ENCODE results near the gene OR2M4. TPM values are rescaled to one million over a fixed set of nuclear protein-coding genes. Genes with fewer than 3 reads are reported as not detected.
"Not testable (repeated sequence)": the region's sequence is repeated elsewhere in the genome, so short reads cannot be mapped to it uniquely, and the experiment has no call there.

OR2M4 gene
- total RNA-seq, 2 experiments from 2014 or later, result not detected

GRCh38 chr1:248239478-248239877 lies 8.3 kb downstream of the OR2M4 start:
- CTCF ChIA-PET, result no interaction called here
- ATAC-seq (ENCODE audit: poor library complexity) (no peak), DNase-seq (no peak)
- no peak overlapping the region for H3K27ac ChIP-seq (ENCODE audit: low read depth in 1 of 2, low read length in 2 of 2)
- TF ChIP-seq CTCF (IDR thresholded peaks at IDR 0.05), result no peak
- no peak overlapping the region for H3K27ac Mint-ChIP-seq
- POLR2A ChIA-PET, result no interaction called here
- H3K4me1 ChIP-seq (ENCODE audit: insufficient read depth, low read length), result peaks cover 3% of the 10 kb centered on the region
- no peaks in the 10 kb centered on the region for H3K9me3 Mint-ChIP-seq
- H3K9me3 ChIP-seq (ENCODE audit: control insufficient read depth in 1 of 2, insufficient read depth in 1 of 2, low read length in 2 of 2), result no peaks in the 10 kb centered on the region
- H3K4me3 Mint-ChIP-seq, result no peak overlapping the region
- H3K36me3 ChIP-seq (ENCODE audit: insufficient read depth, low read length), result no peaks in the 10 kb centered on the region
- H3K27me3 Mint-ChIP-seq, result peaks cover 26% of the 10 kb centered on the region
- peaks cover 4% of the 10 kb centered on the region for H3K4me1 Mint-ChIP-seq (ENCODE audit: low read depth)
- no peak overlapping the region for H3K4me3 ChIP-seq (ENCODE audit: low read length)
- H3K27me3 ChIP-seq (ENCODE audit: control insufficient read depth in 1 of 2, insufficient read depth in 2 of 2, low read length in 2 of 2), result no peaks in the 10 kb centered on the region
- H3K36me3 Mint-ChIP-seq (ENCODE audit: low read depth), result no peaks in the 10 kb centered on the region
- intact Hi-C loops (cut with DNase I, micrococcal nuclease), result no loop called here

GRCh38 chr1:248243204-248243603 lies 12.0 kb downstream of the OR2M4 start:
- H3K9me3 ChIP-seq (ENCODE audit: control insufficient read depth in 1 of 2, insufficient read depth in 1 of 2, low read length in 2 of 2), result no peaks in the 10 kb centered on the region
- peak; percentile 57 for ATAC-seq (ENCODE audit: poor library complexity)
- H3K36me3 Mint-ChIP-seq (ENCODE audit: low read depth), result no peaks in the 10 kb centered on the region
- peaks cover 19% of the 10 kb centered on the region for H3K27me3 Mint-ChIP-seq
- no peaks in the 10 kb centered on the region for H3K36me3 ChIP-seq (ENCODE audit: insufficient read depth, low read length)
- peaks cover 0 to 5% of the 10 kb centered on the region in 2 experiments for H3K27me3 ChIP-seq (ENCODE audit: control insufficient read depth in 1 of 2, insufficient read depth in 2 of 2, low read length in 2 of 2)
- POLR2A ChIA-PET, result no interaction called here
- H3K27ac Mint-ChIP-seq, result no peak overlapping the region
- H3K4me1 Mint-ChIP-seq (ENCODE audit: low read depth), result peaks cover 4% of the 10 kb centered on the region
- no peaks in the 10 kb centered on the region for H3K9me3 Mint-ChIP-seq
- DNase-seq, result peak in 6 of 14 experiments; percentile 3 to 59 (median 22)
- CTCF ChIA-PET, result interaction anchor here (1.3 kb wide), 1 partner anchor 10 kb away, joined by 3 read pairs; no protein-coding TSS in a partner anchor
- H3K4me3 Mint-ChIP-seq, result no peak overlapping the region
- intact Hi-C loops (cut with DNase I, micrococcal nuclease), result loop anchor here (1.0 to 10.0 kb wide), 4 partner anchors 442 to 564 kb away; no protein-coding TSS in a partner anchor
- no peak overlapping the region for H3K27ac ChIP-seq (ENCODE audit: low read depth in 1 of 2, low read length in 2 of 2)
- peaks cover 3% of the 10 kb centered on the region for H3K4me1 ChIP-seq (ENCODE audit: insufficient read depth, low read length)
- no peak overlapping the region for H3K4me3 ChIP-seq (ENCODE audit: low read length)
- TF ChIP-seq CTCF (IDR thresholded peaks at IDR 0.05), result peak; percentile 83

GRCh38 chr1:248259309-248259708 lies 28.1 kb downstream of the OR2M4 start:
- DNase-seq, result not testable (repeated sequence)

GRCh38 chr1:248268178-248268577 lies 37.0 kb downstream of the OR2M4 start:
- H3K9me3 Mint-ChIP-seq, result peaks cover 5% of the 10 kb centered on the region
- no peak for DNase-seq
- Histone ChIP-seq H3K36me3 (ENCODE audit: insufficient read depth, low read length) (no peaks in the 10 kb centered on the region), H3K4me1 (ENCODE audit: insufficient read depth, low read length) (no peaks in the 10 kb centered on the region), H3K9me3 (ENCODE audit: control insufficient read depth in 1 of 2, insufficient read depth in 1 of 2, low read length in 2 of 2) (no peaks in the 10 kb centered on the region), H3K4me3 (ENCODE audit: low read length) (no peak overlapping the region), H3K27ac (ENCODE audit: low read depth in 1 of 2, low read length in 2 of 2) (no peak overlapping the region), H3K27me3 (ENCODE audit: control insufficient read depth in 1 of 2, insufficient read depth in 2 of 2, low read length in 2 of 2) (no peaks in the 10 kb centered on the region)
- peaks cover 4% of the 10 kb centered on the region for H3K27me3 Mint-ChIP-seq
- no peak for TF ChIP-seq CTCF (IDR thresholded peaks at IDR 0.05)
- ATAC-seq (ENCODE audit: poor library complexity), result no peak
- intact Hi-C loops (cut with DNase I, micrococcal nuclease), result no loop called here
- no peaks in the 10 kb centered on the region for H3K36me3 Mint-ChIP-seq (ENCODE audit: low read depth)
- H3K27ac Mint-ChIP-seq, result no peak overlapping the region
- CTCF ChIA-PET, result no interaction called here
- H3K4me3 Mint-ChIP-seq, result no peak overlapping the region
- no peaks in the 10 kb centered on the region for H3K4me1 Mint-ChIP-seq (ENCODE audit: low read depth)
- POLR2A ChIA-PET, result no interaction called here

More at GRCh38 chr1:248259309-248259708, 28.1 kb downstream of the OR2M4 start:
- H3K36me3 ChIP-seq (ENCODE audit: insufficient read depth, low read length); H3K27me3 ChIP-seq (ENCODE audit: control insufficient read depth in 1 of 2, insufficient read depth in 2 of 2, low read length in 2 of 2); intact Hi-C loops (cut with DNase I, micrococcal nuclease); ATAC-seq (ENCODE audit: poor library complexity); H3K4me1 ChIP-seq (ENCODE audit: insufficient read depth, low read length); H3K27ac ChIP-seq (ENCODE audit: low read depth in 1 of 2, low read length in 2 of 2); H3K27ac Mint-ChIP-seq; CTCF ChIA-PET; H3K27me3 Mint-ChIP-seq; H3K36me3 Mint-ChIP-seq (ENCODE audit: low read depth); H3K4me3 ChIP-seq (ENCODE audit: low read length); H3K9me3 ChIP-seq (ENCODE audit: control insufficient read depth in 1 of 2, insufficient read depth in 1 of 2, low read length in 2 of 2); H3K4me1 Mint-ChIP-seq (ENCODE audit: low read depth); POLR2A ChIA-PET; H3K4me3 Mint-ChIP-seq: not testable (repeated sequence)
- H3K9me3 Mint-ChIP-seq, result peaks cover 12% of the 10 kb centered on the region

- POLR2A ChIA-PET; H3K4me1 Mint-ChIP-seq (ENCODE audit: low read depth); H3K4me3 ChIP-seq (ENCODE audit: low read length); H3K27me3 Mint-ChIP-seq; H3K4me3 Mint-ChIP-seq; CTCF ChIA-PET; H3K36me3 Mint-ChIP-seq (ENCODE audit: low read depth); H3K36me3 ChIP-seq (ENCODE audit: insufficient read depth, low read length); H3K9me3 ChIP-seq (ENCODE audit: control insufficient read depth in 1 of 2, insufficient read depth in 1 of 2, low read length in 2 of 2); H3K27me3 ChIP-seq (ENCODE audit: control insufficient read depth in 1 of 2, insufficient read depth in 2 of 2, low read length in 2 of 2); DNase-seq; ATAC-seq (ENCODE audit: poor library complexity); intact Hi-C loops (cut with DNase I, micrococcal nuclease); H3K27ac ChIP-seq (ENCODE audit: low read depth in 1 of 2, low read length in 2 of 2); H3K27ac Mint-ChIP-seq; H3K9me3 Mint-ChIP-seq; H3K4me1 ChIP-seq (ENCODE audit: insufficient read depth, low read length): not testable (repeated sequence)
These were observed 42.0 kb downstream of the OR2M4 start for GRCh38 chr1:248273225-248273624.
